Astrocyte (in vitro differentiated cells and primary cell): ENCODE measurements around the gene KAT2B.

ENCODE experiments used
- EZH2 ChIP-seq: IDR thresholded peaks from 2 replicates; pipeline ENCODE4 v1.6.1; 2012; ENCODE audit warnings: mild to moderate bottlenecking, low read length, inconsistent platforms; ENCODE audit not compliant: insufficient read depth
- TF ChIP-seq, protein P1 (sequence below): IDR thresholded peaks from 2 replicates; pipeline ENCODE4 v1.5.1; 2011; ENCODE audit warnings: low read depth, mild to moderate bottlenecking, inconsistent platforms, low read length, moderate library complexity; ENCODE audit not compliant: insufficient read depth

DNA sequence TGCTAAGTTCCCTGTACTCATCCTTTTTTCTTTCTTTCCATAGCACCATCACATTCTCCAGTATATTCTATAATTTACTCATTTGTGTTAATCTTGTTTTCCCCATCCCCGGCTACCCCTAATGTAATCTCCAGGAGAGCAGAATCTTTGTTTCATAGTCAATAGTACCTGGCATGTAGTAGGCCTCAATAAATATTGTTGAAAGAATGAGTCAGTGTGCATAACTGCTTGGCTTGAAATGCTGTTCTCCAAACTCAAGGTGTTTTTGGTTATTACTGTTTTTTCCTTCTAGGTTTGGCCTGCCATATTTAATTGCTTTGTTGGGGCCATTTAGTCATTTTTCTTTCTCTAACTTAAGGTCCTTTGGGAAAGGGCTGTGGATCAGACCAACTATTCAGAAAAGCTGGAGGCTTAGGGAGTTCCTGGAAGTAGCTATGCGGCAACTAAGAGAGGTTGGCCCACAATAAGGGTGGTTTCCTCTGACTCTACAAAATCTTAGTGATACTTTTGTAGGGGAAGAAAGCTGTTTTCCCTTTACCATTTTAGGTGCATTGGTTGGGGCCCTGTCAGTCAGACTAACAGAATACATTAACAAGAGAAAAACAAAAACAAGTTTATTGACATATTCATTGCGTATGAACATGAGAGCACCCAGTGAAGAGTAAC lies 28.4 kb downstream of the KAT2B start:
- TF ChIP-seq, protein P1, sequence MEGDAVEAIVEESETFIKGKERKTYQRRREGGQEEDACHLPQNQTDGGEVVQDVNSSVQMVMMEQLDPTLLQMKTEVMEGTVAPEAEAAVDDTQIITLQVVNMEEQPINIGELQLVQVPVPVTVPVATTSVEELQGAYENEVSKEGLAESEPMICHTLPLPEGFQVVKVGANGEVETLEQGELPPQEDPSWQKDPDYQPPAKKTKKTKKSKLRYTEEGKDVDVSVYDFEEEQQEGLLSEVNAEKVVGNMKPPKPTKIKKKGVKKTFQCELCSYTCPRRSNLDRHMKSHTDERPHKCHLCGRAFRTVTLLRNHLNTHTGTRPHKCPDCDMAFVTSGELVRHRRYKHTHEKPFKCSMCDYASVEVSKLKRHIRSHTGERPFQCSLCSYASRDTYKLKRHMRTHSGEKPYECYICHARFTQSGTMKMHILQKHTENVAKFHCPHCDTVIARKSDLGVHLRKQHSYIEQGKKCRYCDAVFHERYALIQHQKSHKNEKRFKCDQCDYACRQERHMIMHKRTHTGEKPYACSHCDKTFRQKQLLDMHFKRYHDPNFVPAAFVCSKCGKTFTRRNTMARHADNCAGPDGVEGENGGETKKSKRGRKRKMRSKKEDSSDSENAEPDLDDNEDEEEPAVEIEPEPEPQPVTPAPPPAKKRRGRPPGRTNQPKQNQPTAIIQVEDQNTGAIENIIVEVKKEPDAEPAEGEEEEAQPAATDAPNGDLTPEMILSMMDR = no peak
- no peak for TF ChIP-seq EZH2
